RKO (cell line): Measurements from ENCODE around the gene ATP6V0E2.
"Not testable (repeated sequence)": the region's sequence is repeated elsewhere in the genome, so short reads cannot be mapped to it uniquely, and the experiment has no call there.

ENCODE experiments used
- DNase-seq: peaks from one replicate; pipeline ENCODE4 v3.0.0-alpha.2; 2016; ENCODE audit warnings: low spot score

The ATP6V0E2 gene

GRCh38 chr7:149873074-149873969 is at the start of gene ATP6V0E2:
ATP6V0E2 (plus strand) TSS chr7:149873969; CDS start chr7:149874066, 97 bp downstream.
- DNase-seq: no peak

GRCh38 chr7:149824301-149824741 is 49.4 kb upstream of the ATP6V0E2 start:
- no peak for DNase-seq

- DNase-seq: no peak
Measured at GRCh38 chr7:149824748-149825566, 48.8 kb upstream of the ATP6V0E2 start.

GRCh38 chr7:149825567-149826343 is 48.0 kb upstream of the ATP6V0E2 start:
- DNase-seq: no peak

- no peak for DNase-seq
Measured at GRCh38 chr7:149826344-149827088, 47.3 kb upstream of the ATP6V0E2 start.

- no peak for DNase-seq
Measured at GRCh38 chr7:149827089-149827981, 46.4 kb upstream of the ATP6V0E2 start.

GRCh38 chr7:149828357-149829309 is 45.1 kb upstream of the ATP6V0E2 start:
- DNase-seq: no peak

- not testable (repeated sequence) for DNase-seq
Measured at GRCh38 chr7:149830527-149830926, 43.2 kb upstream of the ATP6V0E2 start.

GRCh38 chr7:149830997-149831740 is 42.6 kb upstream of the ATP6V0E2 start:
- no peak for DNase-seq

- DNase-seq: no peak
Measured at GRCh38 chr7:149831741-149832219, 42.0 kb upstream of the ATP6V0E2 start.

- DNase-seq: no peak
Measured at GRCh38 chr7:149832332-149833041, 41.3 kb upstream of the ATP6V0E2 start.

GRCh38 chr7:149833495-149834130 is 40.2 kb upstream of the ATP6V0E2 start:
- DNase-seq: no peak

- no peak for DNase-seq
Measured at GRCh38 chr7:149834601-149835000, 39.2 kb upstream of the ATP6V0E2 start.

GRCh38 chr7:149836434-149836833 is 37.3 kb upstream of the ATP6V0E2 start:
- no peak for DNase-seq

GRCh38 chr7:149837564-149838223 is 36.1 kb upstream of the ATP6V0E2 start:
- DNase-seq: no peak

GRCh38 chr7:149838224-149838991 is 35.4 kb upstream of the ATP6V0E2 start, which contains the start of gene ZNF862:
ZNF862 (plus strand) TSS chr7:149838375; CDS start chr7:149838612, 237 bp downstream.
- peak; percentile 99 for DNase-seq
